ENCODE measurements around the gene NUDCD3.

Gene NUDCD3

DNA sequence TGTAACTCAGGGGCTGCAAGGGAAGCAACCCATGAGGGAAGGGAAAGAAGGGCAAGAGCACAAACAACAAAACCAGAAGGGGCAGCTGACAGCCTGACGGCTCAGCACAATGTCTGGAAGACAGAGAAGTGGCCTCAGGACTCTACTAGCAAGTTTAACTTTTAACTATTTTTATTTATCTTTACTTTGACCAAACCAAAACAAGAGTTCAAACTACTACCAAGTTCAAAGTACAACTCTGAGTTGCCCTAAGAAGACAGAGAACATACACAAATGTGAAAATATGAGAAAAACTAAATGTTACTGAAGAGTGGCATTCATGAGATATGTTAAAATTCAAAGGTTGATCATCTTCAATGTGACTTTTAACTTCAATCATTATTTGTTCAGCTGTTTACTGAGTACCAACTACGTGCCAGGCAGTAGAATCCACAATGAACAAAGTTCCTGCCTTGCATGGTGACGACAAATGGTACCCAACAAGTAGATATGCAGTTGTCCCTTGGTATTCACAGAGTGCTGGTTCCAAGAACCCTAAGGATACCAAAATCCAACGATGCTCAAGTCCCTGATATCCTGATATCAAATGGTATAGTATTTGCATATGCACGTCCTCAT lies 19.7 kb downstream of the NUDCD3 start:
- TF ChIP-seq, protein P1, sequence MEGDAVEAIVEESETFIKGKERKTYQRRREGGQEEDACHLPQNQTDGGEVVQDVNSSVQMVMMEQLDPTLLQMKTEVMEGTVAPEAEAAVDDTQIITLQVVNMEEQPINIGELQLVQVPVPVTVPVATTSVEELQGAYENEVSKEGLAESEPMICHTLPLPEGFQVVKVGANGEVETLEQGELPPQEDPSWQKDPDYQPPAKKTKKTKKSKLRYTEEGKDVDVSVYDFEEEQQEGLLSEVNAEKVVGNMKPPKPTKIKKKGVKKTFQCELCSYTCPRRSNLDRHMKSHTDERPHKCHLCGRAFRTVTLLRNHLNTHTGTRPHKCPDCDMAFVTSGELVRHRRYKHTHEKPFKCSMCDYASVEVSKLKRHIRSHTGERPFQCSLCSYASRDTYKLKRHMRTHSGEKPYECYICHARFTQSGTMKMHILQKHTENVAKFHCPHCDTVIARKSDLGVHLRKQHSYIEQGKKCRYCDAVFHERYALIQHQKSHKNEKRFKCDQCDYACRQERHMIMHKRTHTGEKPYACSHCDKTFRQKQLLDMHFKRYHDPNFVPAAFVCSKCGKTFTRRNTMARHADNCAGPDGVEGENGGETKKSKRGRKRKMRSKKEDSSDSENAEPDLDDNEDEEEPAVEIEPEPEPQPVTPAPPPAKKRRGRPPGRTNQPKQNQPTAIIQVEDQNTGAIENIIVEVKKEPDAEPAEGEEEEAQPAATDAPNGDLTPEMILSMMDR (IDR thresholded peaks at IDR 0.05; ENCODE audit: low read depth, low read length): no peak
- H3K4me1 ChIP-seq: peaks cover 12% of the 10 kb centered on the region
- DNase-seq: no peak
- H3K9me3 ChIP-seq: no peaks in the 10 kb centered on the region
- H3K4me3 ChIP-seq (ENCODE audit: low read depth, low read length): no peak overlapping the region
- H3K36me3 ChIP-seq: peaks cover 41% of the 10 kb centered on the region
- H3K27me3 ChIP-seq: no peaks in the 10 kb centered on the region

DNA sequence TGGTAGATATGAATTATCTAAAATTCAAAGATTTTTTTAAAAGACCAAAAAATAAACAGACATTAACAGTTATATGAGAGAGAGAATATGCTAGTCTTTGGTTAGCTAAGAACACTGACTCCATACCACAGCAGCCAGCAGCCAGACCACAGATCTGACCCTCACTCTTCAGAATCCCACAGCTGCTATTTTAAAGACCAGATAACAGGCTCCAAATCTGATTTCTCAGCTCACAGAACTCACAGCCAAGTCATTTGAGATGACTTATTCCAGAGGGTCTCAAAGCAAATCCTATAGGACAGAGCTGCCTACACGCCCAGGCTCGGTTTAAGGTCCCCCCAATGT lies 20.4 kb downstream of the NUDCD3 start:
- DNase-seq: no peak
- TF ChIP-seq, protein P1 (IDR thresholded peaks at IDR 0.05; ENCODE audit: low read depth, low read length): no peak
- H3K4me3 ChIP-seq (ENCODE audit: low read depth, low read length): no peak overlapping the region
- H3K27me3 ChIP-seq: no peaks in the 10 kb centered on the region
- H3K36me3 ChIP-seq: peaks cover 38% of the 10 kb centered on the region
- no peaks in the 10 kb centered on the region for H3K9me3 ChIP-seq
- H3K4me1 ChIP-seq: peaks cover 12% of the 10 kb centered on the region

DNA sequence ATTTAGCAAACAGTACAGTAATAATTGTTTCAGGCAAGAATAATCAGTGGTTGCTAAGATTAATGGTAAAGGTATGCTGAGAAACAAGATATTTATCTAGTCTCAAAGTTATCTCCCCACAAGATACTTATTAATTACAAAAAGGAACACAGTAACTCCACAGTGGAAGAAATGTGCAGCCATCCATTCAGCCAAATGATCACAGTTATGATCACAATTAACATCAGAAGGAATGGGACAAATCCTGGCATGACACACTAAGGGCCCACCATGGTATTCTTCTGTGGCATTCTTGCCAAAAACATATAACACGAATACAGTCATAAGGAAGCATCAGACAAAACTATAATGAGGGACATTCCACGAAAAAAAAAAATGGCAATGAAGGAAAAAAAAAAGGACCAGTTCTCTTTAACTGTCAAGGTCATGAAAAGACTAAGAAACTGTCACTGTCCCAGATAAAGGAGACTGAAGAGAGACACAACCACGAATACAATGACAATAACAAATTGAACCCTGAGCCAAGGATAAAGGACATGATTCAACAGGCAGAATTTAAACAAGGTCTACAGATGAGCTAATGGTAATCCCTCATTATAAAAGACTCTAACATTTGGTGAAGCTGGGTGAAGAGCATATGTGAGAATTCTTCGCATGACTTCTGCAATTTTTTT lies 20.9 kb downstream of the NUDCD3 start:
- H3K36me3 ChIP-seq: peaks cover 36% of the 10 kb centered on the region
- TF ChIP-seq, protein P1 (IDR thresholded peaks at IDR 0.05; ENCODE audit: low read depth, low read length): no peak
- no peaks in the 10 kb centered on the region for H3K9me3 ChIP-seq

DNA sequence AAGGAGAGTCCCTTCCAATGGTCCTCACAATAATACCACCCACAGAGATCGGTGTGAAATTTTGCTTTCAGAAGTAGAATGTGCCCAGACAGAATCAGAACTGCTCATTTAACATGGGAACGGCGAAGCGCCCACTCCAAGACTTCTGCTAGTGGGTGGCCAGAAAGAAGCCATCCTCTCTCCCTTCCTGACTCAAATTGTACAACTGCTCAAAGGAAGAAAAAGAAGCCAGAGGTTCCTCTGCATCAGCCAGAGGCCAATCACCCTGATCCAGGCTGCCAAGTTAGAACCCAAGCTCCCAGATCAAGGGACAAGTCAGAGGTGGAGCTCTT lies 23.3 kb downstream of the NUDCD3 start:
- Histone ChIP-seq H3K9me3 (no peaks in the 10 kb centered on the region), H3K4me3 (ENCODE audit: low read depth, low read length) (no peak overlapping the region), H3K36me3 (peaks cover 34% of the 10 kb centered on the region), H3K4me1 (peaks cover 6% of the 10 kb centered on the region), H3K27me3 (no peaks in the 10 kb centered on the region)
- DNase-seq: no peak
- TF ChIP-seq, protein P1 (IDR thresholded peaks at IDR 0.05; ENCODE audit: low read depth, low read length): no peak

More for the DNA sequence above, 20.9 kb downstream of the NUDCD3 start:
- no peaks in the 10 kb centered on the region for H3K27me3 ChIP-seq
- H3K4me3 ChIP-seq (ENCODE audit: low read depth, low read length): no peak overlapping the region
- DNase-seq: no peak
- peaks cover 12% of the 10 kb centered on the region for H3K4me1 ChIP-seq

DNA sequence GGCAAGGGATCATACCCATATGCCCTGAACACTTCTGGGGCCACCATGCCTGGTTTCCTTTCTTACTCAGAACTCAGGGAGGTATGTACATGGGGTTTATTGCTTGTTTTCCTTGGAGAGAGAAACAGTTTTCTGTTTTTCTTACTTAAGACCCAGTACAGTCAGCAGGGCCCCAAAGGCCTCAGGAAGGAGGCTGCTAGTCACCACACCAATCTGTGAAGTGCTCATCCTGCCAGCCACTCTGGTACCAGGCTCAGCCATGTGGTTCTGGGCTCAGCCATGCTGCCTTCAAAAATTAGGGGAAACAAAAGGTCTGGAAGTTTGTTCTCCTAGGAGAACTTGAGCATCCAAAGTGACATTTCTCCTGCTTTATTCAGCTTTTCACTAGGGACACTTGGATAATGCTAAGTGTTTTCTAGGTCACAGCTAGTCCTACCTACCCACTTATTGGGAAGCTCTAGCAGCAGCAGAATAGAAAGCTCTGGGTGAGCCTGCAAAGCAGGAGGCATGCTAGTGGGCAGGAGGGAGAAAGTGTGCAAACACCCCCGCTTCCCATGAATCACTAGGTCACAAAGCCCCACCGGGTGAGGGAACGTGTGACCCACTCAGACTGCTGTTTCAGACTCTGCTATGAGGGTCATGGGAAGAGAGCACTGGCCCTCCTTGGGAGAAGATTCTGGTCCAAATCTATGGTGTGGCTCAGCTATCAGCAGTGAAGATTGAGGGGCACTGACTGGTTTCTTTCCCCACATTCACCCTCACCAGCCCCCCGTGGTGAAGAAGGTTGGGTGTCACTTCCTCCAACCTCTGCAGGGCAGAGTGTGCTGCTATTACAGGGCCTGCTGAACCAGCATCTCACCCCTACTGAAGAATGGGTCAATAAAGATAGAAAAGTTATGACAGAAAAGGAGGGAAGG lies 23.9 kb downstream of the NUDCD3 start:
- H3K4me1 ChIP-seq: peaks cover 6% of the 10 kb centered on the region
- H3K4me3 ChIP-seq (ENCODE audit: low read depth, low read length): no peak overlapping the region
- TF ChIP-seq, protein P1 (IDR thresholded peaks at IDR 0.05; ENCODE audit: low read depth, low read length): no peak
- peaks cover 31% of the 10 kb centered on the region for H3K36me3 ChIP-seq
- DNase-seq: no peak
- H3K27me3 ChIP-seq: no peaks in the 10 kb centered on the region
- H3K9me3 ChIP-seq: no peaks in the 10 kb centered on the region

Data from BE2C (cell line).